MG63 (cell line): ENCODE measurements around the gene KIF16B. TPM values are rescaled to one million over a fixed set of nuclear protein-coding genes. Genes with fewer than 3 reads are reported as not detected.
"Not testable (repeated sequence)": the region's sequence is repeated elsewhere in the genome, so short reads cannot be mapped to it uniquely, and the experiment has no call there.

Experiments used
- DNase-seq: peaks from one replicate; pipeline ENCODE4 v3.0.0-alpha.2; 2020
- H3K27me3 ChIP-seq: fragments of 250-450 bp; sonication (Bioruptor Pico); 2 replicates; pipeline ENCODE4 v1.5.1; 2020; ENCODE audit warnings: mild to moderate bottlenecking, moderate library complexity
- H3K36me3 ChIP-seq: fragments of 250-450 bp; sonication (Bioruptor Pico); 2 replicates; pipeline ENCODE4 v1.5.1; 2020; ENCODE audit warnings: mild to moderate bottlenecking, moderate library complexity
- H3K4me3 ChIP-seq: fragments of 250-450 bp; sonication (Bioruptor Pico); 2 replicates; pipeline ENCODE4 v1.5.1; 2020; ENCODE audit warnings: mild to moderate bottlenecking, moderate library complexity
- H3K9me3 ChIP-seq: fragments of 250-450 bp; sonication (Bioruptor Pico); 2 replicates; pipeline ENCODE4 v1.5.1; 2020; ENCODE audit warnings: mild to moderate bottlenecking, moderate library complexity
- total RNA-seq: library from RNA; depleted of rRNA; stranded (reverse); fragments of >200 nt; shearing (Covaris generic); gene quantifications from 2 replicates; pipeline ENCODE4 v1.2.3, GENCODE V29; 2014; ENCODE audit warnings: low replicate concordance

The KIF16B gene
- total RNA-seq, 1 experiment from 2014 or later: 2.9 TPM

- Histone ChIP-seq H3K36me3 (no peaks in the 10 kb centered on the region), H3K27me3 (no peaks in the 10 kb centered on the region), H3K9me3 (no peaks in the 10 kb centered on the region), H3K4me3 (no peak overlapping the region)
- no peak for DNase-seq
These were observed 129.0 kb downstream of the KIF16B start for GRCh38 chr20:16444057-16444777.

- Histone ChIP-seq H3K9me3 (no peaks in the 10 kb centered on the region), H3K36me3 (no peaks in the 10 kb centered on the region), H3K27me3 (no peaks in the 10 kb centered on the region), H3K4me3 (no peak overlapping the region)
- no peak for DNase-seq
These were observed 131.6 kb downstream of the KIF16B start for GRCh38 chr20:16441546-16442164.

- Histone ChIP-seq H3K27me3 (no peaks in the 10 kb centered on the region), H3K36me3 (no peaks in the 10 kb centered on the region), H3K4me3 (no peak overlapping the region), H3K9me3 (no peaks in the 10 kb centered on the region)
- DNase-seq: no peak
These were observed 132.6 kb downstream of the KIF16B start for GRCh38 chr20:16440686-16441085.

- not testable (repeated sequence) for H3K9me3 ChIP-seq, H3K27me3 ChIP-seq, H3K4me3 ChIP-seq, H3K36me3 ChIP-seq, DNase-seq
These were observed 133.7 kb downstream of the KIF16B start for GRCh38 chr20:16439540-16439939.

- no peaks in the 10 kb centered on the region for H3K36me3 ChIP-seq
- H3K4me3 ChIP-seq: no peak overlapping the region
- H3K9me3 ChIP-seq: no peaks in the 10 kb centered on the region
- H3K27me3 ChIP-seq: no peaks in the 10 kb centered on the region
- DNase-seq: no peak
These were observed 135.1 kb downstream of the KIF16B start for GRCh38 chr20:16438100-16438499.

- Histone ChIP-seq H3K4me3 (no peak overlapping the region), H3K36me3 (no peaks in the 10 kb centered on the region), H3K27me3 (no peaks in the 10 kb centered on the region), H3K9me3 (no peaks in the 10 kb centered on the region)
- DNase-seq: no peak
These were observed 135.8 kb downstream of the KIF16B start for GRCh38 chr20:16437387-16437996.

GRCh38 chr20:16434062-16434664, 139.1 kb downstream of the KIF16B start:
- Histone ChIP-seq H3K4me3 (no peak overlapping the region), H3K36me3 (no peaks in the 10 kb centered on the region), H3K27me3 (no peaks in the 10 kb centered on the region), H3K9me3 (no peaks in the 10 kb centered on the region)
- DNase-seq: peak; percentile 36

- Histone ChIP-seq H3K36me3 (no peaks in the 10 kb centered on the region), H3K4me3 (no peak overlapping the region), H3K27me3 (no peaks in the 10 kb centered on the region), H3K9me3 (no peaks in the 10 kb centered on the region)
- DNase-seq: no peak
These were observed 140.0 kb downstream of the KIF16B start for GRCh38 chr20:16433293-16433580.

- H3K9me3 ChIP-seq: no peaks in the 10 kb centered on the region
- DNase-seq: no peak
- no peaks in the 10 kb centered on the region for H3K36me3 ChIP-seq
- H3K4me3 ChIP-seq: no peak overlapping the region
- H3K27me3 ChIP-seq: no peaks in the 10 kb centered on the region
These were observed 140.6 kb downstream of the KIF16B start for GRCh38 chr20:16432466-16433292.

GRCh38 chr20:16428112-16428511, 145.1 kb downstream of the KIF16B start:
- Histone ChIP-seq H3K9me3 (no peaks in the 10 kb centered on the region), H3K4me3 (no peak overlapping the region), H3K27me3 (no peaks in the 10 kb centered on the region), H3K36me3 (no peaks in the 10 kb centered on the region)
- no peak for DNase-seq

- Histone ChIP-seq H3K4me3 (no peak overlapping the region), H3K36me3 (no peaks in the 10 kb centered on the region)
- no peak for DNase-seq
These were observed 145.7 kb downstream of the KIF16B start for GRCh38 chr20:16427571-16427970.

GRCh38 chr20:16424780-16425179, 148.5 kb downstream of the KIF16B start:
- Histone ChIP-seq H3K4me3 (no peak overlapping the region), H3K9me3 (no peaks in the 10 kb centered on the region), H3K27me3 (no peaks in the 10 kb centered on the region), H3K36me3 (no peaks in the 10 kb centered on the region)
- DNase-seq: no peak

More at GRCh38 chr20:16427571-16427970, 145.7 kb downstream of the KIF16B start:
- Histone ChIP-seq H3K27me3 (no peaks in the 10 kb centered on the region), H3K9me3 (no peaks in the 10 kb centered on the region)

- Histone ChIP-seq H3K4me3 (no peak overlapping the region), H3K9me3 (no peaks in the 10 kb centered on the region), H3K36me3 (no peaks in the 10 kb centered on the region), H3K27me3 (no peaks in the 10 kb centered on the region)
- no peak for DNase-seq
These were observed 149.7 kb downstream of the KIF16B start for GRCh38 chr20:16423311-16424212.

GRCh38 chr20:16419138-16419715, 154.0 kb downstream of the KIF16B start:
- DNase-seq: no peak
- no peaks in the 10 kb centered on the region for H3K9me3 ChIP-seq
- H3K4me3 ChIP-seq: no peak overlapping the region
- H3K36me3 ChIP-seq: no peaks in the 10 kb centered on the region
- no peaks in the 10 kb centered on the region for H3K27me3 ChIP-seq

- DNase-seq: no peak
- no peak overlapping the region for H3K4me3 ChIP-seq
These were observed 154.6 kb downstream of the KIF16B start for GRCh38 chr20:16418616-16419015.

GRCh38 chr20:16417001-16417400, 156.2 kb downstream of the KIF16B start:
- Histone ChIP-seq H3K4me3 (no peak overlapping the region), H3K27me3 (no peaks in the 10 kb centered on the region), H3K36me3 (no peaks in the 10 kb centered on the region), H3K9me3 (no peaks in the 10 kb centered on the region)
- DNase-seq: no peak

More at GRCh38 chr20:16418616-16419015, 154.6 kb downstream of the KIF16B start:
- no peaks in the 10 kb centered on the region for H3K36me3 ChIP-seq
- no peaks in the 10 kb centered on the region for H3K9me3 ChIP-seq
- H3K27me3 ChIP-seq: no peaks in the 10 kb centered on the region
